SU-DHL-6 (cell line): ENCODE data around the gene RPS6KA3.

ENCODE experiments used
- H2AFZ ChIP-seq: fragments of 200-600 bp; sonication (generic); 2 replicates; pipeline ENCODE4 v1.6.1; 2014; ENCODE audit warnings: low read depth, mild to moderate bottlenecking, moderate library complexity, mixed read lengths, antibody characterized with exemption, low read length; ENCODE audit not compliant: severe bottlenecking
- H3F3A ChIP-seq: fragments of 200-600 bp; shearing (Covaris generic); 2 replicates; pipeline ENCODE4 v1.6.0; 2016; ENCODE audit warnings: antibody characterized with exemption, mild to moderate bottlenecking; ENCODE audit not compliant: insufficient read depth
- H3K27ac ChIP-seq: fragments of 200-600 bp; sonication (generic); 2 replicates; pipeline ENCODE4 v1.5.1; 2016; ENCODE audit warnings: low read depth, mild to moderate bottlenecking, low read length, moderate library complexity, mixed read lengths
- H3K27me3 ChIP-seq: fragments of 200-600 bp; sonication (generic), shearing (Covaris generic); 2 replicates; pipeline ENCODE4 v1.6.0; 2014; ENCODE audit warnings: mild to moderate bottlenecking, low read length
- H3K36me3 ChIP-seq: fragments of 200-600 bp; sonication (generic); 2 replicates; pipeline ENCODE4 v1.6.1; 2014; ENCODE audit warnings: mild to moderate bottlenecking, low read length, mixed read lengths
- H3K4me2 ChIP-seq: fragments of 300-600, 200-600 bp; shearing (Covaris generic), sonication (generic); 2 replicates; pipeline ENCODE4 v1.6.0; 2014; ENCODE audit warnings: low read length, low read depth, mild to moderate bottlenecking; ENCODE audit not compliant: poor library complexity, severe bottlenecking
- H3K4me3 ChIP-seq: fragments of 200-600 bp; sonication (generic); 2 replicates; pipeline ENCODE4 v1.5.1; 2014; ENCODE audit warnings: antibody characterized with exemption, low read length, mild to moderate bottlenecking, mixed read lengths; ENCODE audit not compliant: insufficient read depth, poor library complexity, severe bottlenecking
- H3K79me2 ChIP-seq: fragments of 200-600 bp; sonication (generic); 2 replicates; pipeline ENCODE4 v1.6.1; 2014; ENCODE audit warnings: mild to moderate bottlenecking, low read length, moderate library complexity; ENCODE audit not compliant: insufficient read depth
- H3K9ac ChIP-seq: fragments of 200-600 bp; sonication (generic); 2 replicates; pipeline ENCODE4 v1.7.0; 2014; ENCODE audit warnings: mild to moderate bottlenecking, low read length
- H3K9me2 ChIP-seq: fragments of 200-600 bp; sonication (generic); replicated peaks from 2 replicates; pipeline ENCODE4 v1.6.1; 2014; ENCODE audit warnings: low read length; ENCODE audit not compliant: insufficient read depth
- H3K9me3 ChIP-seq: fragments of 200-600 bp; sonication (generic); 2 replicates; pipeline ENCODE4 v1.6.1; 2014; ENCODE audit warnings: low read length, mixed read lengths; ENCODE audit not compliant: insufficient read depth
- H4K20me1 ChIP-seq: fragments of 200-600 bp; sonication (generic); 2 replicates; pipeline ENCODE4 v1.6.1; 2014; ENCODE audit warnings: low read depth, mild to moderate bottlenecking, antibody characterized with exemption, low read length, moderate library complexity, mixed read lengths
- EZH2phosphoT487 ChIP-seq: fragments of 200-600 bp; sonication (generic), shearing (Covaris generic); conservative IDR thresholded peaks from 2 replicates; pipeline ENCODE4 v1.6.1; 2018; ENCODE audit warnings: mild to moderate bottlenecking, antibody characterized with exemption, low read length, moderate library complexity, mixed read lengths
- TF ChIP-seq, protein P1 (sequence below): fragments of 200-600 bp; sonication (generic); IDR thresholded peaks from one replicate; pipeline ENCODE4 v1.5.1; 2017; ENCODE audit warnings: antibody characterized with exemption, mild to moderate bottlenecking, low read length, moderate library complexity; ENCODE audit not compliant: insufficient read depth, poor library complexity, severe bottlenecking

Gene RPS6KA3

DNA sequence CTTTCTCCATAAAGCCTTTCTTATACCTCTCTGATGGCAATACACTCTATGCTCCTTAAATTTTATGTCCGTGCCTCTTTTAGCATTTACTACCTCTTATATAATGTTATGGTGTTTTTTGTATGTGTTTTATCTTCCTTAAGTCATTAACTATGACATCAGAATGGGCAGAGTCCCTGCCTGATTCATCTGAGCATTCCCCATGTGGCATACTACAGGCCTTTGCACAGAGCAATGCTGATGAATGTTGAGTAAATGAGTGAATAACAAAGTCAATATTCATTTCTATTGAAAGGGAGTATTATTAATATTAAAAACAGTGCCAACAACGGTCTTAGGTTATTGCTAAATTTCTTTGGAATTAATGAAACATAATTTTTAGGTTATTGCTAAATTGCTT lies 18.8 kb upstream of the RPS6KA3 start:
- H3K36me3 ChIP-seq = no peaks in the 10 kb centered on the region
- TF ChIP-seq, protein P1, sequence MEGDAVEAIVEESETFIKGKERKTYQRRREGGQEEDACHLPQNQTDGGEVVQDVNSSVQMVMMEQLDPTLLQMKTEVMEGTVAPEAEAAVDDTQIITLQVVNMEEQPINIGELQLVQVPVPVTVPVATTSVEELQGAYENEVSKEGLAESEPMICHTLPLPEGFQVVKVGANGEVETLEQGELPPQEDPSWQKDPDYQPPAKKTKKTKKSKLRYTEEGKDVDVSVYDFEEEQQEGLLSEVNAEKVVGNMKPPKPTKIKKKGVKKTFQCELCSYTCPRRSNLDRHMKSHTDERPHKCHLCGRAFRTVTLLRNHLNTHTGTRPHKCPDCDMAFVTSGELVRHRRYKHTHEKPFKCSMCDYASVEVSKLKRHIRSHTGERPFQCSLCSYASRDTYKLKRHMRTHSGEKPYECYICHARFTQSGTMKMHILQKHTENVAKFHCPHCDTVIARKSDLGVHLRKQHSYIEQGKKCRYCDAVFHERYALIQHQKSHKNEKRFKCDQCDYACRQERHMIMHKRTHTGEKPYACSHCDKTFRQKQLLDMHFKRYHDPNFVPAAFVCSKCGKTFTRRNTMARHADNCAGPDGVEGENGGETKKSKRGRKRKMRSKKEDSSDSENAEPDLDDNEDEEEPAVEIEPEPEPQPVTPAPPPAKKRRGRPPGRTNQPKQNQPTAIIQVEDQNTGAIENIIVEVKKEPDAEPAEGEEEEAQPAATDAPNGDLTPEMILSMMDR = no peak
- TF ChIP-seq EZH2phosphoT487 = no peak
- H3K27ac ChIP-seq = no peak overlapping the region
- H3K79me2 ChIP-seq = no peaks in the 10 kb centered on the region
- no peaks in the 10 kb centered on the region for H3K27me3 ChIP-seq
- no peak overlapping the region for H3K4me2 ChIP-seq
- no peak overlapping the region for H2AFZ ChIP-seq
- no peak overlapping the region for H3K4me3 ChIP-seq
- no peaks in the 10 kb centered on the region for H4K20me1 ChIP-seq
- H3K9me2 ChIP-seq = no peaks in the 10 kb centered on the region
- H3K9ac ChIP-seq = no peak overlapping the region
- no peaks in the 10 kb centered on the region for H3F3A ChIP-seq
- H3K9me3 ChIP-seq = no peaks in the 10 kb centered on the region

DNA sequence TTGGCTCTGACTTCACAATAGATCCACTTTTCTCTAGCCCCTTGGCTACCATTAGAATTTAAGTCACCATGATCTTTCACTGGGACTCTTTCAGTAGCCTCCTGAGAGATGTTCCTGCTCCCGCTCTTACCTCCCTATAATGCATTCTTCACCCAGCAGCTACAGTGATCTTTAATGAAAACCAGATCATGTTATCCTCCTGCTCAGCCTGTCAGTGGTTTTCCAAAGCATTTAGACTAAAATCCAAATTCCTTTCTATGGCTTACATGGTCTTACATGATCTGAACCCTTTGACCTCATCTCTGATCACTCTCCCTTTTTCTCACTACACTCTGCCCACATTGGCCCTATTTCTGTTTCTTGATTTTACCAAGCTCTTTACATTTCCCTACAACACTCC lies 18.3 kb upstream of the RPS6KA3 start:
- TF ChIP-seq, protein P1 = no peak
- TF ChIP-seq EZH2phosphoT487 = no peak
- H3K27ac ChIP-seq = no peak overlapping the region
- H3K4me2 ChIP-seq = no peak overlapping the region

DNA sequence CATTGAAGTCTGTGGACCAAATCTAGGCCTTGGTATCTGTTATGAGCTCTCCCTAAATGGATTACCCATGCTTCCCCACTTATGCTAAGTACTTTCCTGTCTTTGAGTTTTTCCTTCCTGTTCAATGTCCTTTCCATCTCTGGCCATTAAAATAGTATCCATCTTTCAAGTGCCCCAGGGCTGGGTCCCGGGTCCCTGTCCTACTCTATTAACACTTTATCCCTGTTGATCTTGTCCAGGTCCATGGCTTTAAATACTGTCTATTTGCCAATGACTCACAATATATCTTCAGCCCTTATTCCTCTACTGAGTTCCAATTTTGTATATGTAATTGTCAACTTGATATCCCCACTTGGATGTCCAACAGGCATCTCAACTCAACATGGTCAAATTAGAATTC lies 17.7 kb upstream of the RPS6KA3 start:
- no peaks in the 10 kb centered on the region for H3K79me2 ChIP-seq
- H3K4me2 ChIP-seq = no peak overlapping the region
- no peaks in the 10 kb centered on the region for H3K36me3 ChIP-seq
- H4K20me1 ChIP-seq = no peaks in the 10 kb centered on the region
- no peak overlapping the region for H3K27ac ChIP-seq
- H3F3A ChIP-seq = no peaks in the 10 kb centered on the region
- H3K9me2 ChIP-seq = no peaks in the 10 kb centered on the region
- TF ChIP-seq EZH2phosphoT487 = no peak
- TF ChIP-seq, protein P1 = no peak
- no peak overlapping the region for H2AFZ ChIP-seq
- H3K27me3 ChIP-seq = no peaks in the 10 kb centered on the region
- no peak overlapping the region for H3K9ac ChIP-seq
- no peaks in the 10 kb centered on the region for H3K9me3 ChIP-seq
- no peak overlapping the region for H3K4me3 ChIP-seq

More for the DNA sequence above, 18.3 kb upstream of the RPS6KA3 start:
- Histone ChIP-seq H3K9me3 (no peaks in the 10 kb centered on the region), H3K27me3 (no peaks in the 10 kb centered on the region), H3F3A (no peaks in the 10 kb centered on the region), H3K36me3 (no peaks in the 10 kb centered on the region), H4K20me1 (no peaks in the 10 kb centered on the region), H3K79me2 (no peaks in the 10 kb centered on the region), H3K9me2 (no peaks in the 10 kb centered on the region), H3K4me3 (no peak overlapping the region), H2AFZ (no peak overlapping the region), H3K9ac (no peak overlapping the region)
